ENCODE data around the gene MAML2. TPM values are rescaled to one million over a fixed set of nuclear protein-coding genes. Genes with fewer than 3 reads are reported as not detected.

The MAML2 gene
- total RNA-seq, 1 experiment from 2014 or later, result 2.7 TPM

DNA sequence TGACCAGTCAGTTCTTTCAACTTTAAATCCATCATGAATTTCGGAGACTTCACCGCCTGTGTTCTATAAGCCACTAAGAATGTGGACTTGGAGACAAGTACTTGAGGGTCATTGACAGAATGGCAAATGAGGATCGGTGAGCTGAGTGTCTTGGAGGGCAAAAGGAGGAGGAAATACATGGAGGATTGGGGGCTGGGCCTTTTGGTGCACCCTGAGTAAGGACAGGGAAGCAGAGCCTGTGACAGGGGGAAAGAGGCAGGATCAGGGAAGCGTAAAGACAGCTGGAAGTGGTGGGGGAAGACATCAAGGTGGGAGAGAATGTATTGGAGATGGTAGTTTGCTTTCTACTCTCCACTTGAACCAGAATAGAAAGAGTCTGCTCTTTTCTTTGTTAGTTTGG is 348.7 kb downstream of the MAML2 start:
- Histone ChIP-seq H4K91ac (ENCODE audit: insufficient read length, low read depth, low read length) (no peak overlapping the region), H4K5ac (ENCODE audit: insufficient read length, low read depth, low read length) (no peak overlapping the region), H2AK5ac (ENCODE audit: insufficient read length, low read length) (no peak overlapping the region), H2BK20ac (ENCODE audit: low read depth, low read length, poor library complexity, severe bottlenecking) (no peak overlapping the region), H3K14ac (ENCODE audit: insufficient read depth, low read length) (no peak overlapping the region), H3K27me3 (ENCODE audit: insufficient read depth, low read length) (no peaks in the 10 kb centered on the region), H3K23me2 (ENCODE audit: insufficient read length, low read depth, low read length, poor library complexity, severe bottlenecking) (no peaks in the 10 kb centered on the region), H3T11ph (ENCODE audit: low read length) (no peak overlapping the region), H3K79me1 (ENCODE audit: insufficient read depth, low read depth, low read length, poor library complexity, severe bottlenecking) (no peaks in the 10 kb centered on the region), H3K9me3 (ENCODE audit: control insufficient read depth, low read depth, low read length) (no peaks in the 10 kb centered on the region), H2AFZ (ENCODE audit: low read length) (no peak overlapping the region), H3K4me2 (ENCODE audit: insufficient read depth, insufficient read length, low read length) (no peak overlapping the region), H3K18ac (ENCODE audit: insufficient read length, low read depth, low read length) (no peak overlapping the region), H2BK120ac (ENCODE audit: low read depth, low read length, poor library complexity, severe bottlenecking) (no peak overlapping the region), H3K4ac (ENCODE audit: low read depth, low read length) (no peak overlapping the region), H2BK15ac (ENCODE audit: low read depth, low read length) (no peak overlapping the region), H3K4me1 (ENCODE audit: insufficient read depth, low read length) (peaks cover 5% of the 10 kb centered on the region; the same call in 1 of the 2 replicates), H2BK12ac (ENCODE audit: insufficient read length, low read depth, low read length) (no peak overlapping the region), H3K27ac (ENCODE audit: insufficient read length, low read depth, low read length) (no peak overlapping the region), H3K23ac (ENCODE audit: insufficient read length, low read depth, low read length) (no peak overlapping the region), H4K8ac (replicated peaks; ENCODE audit: insufficient read length, low read depth, low read length) (no peak overlapping the region), H3K9ac (ENCODE audit: extremely low read depth, insufficient read length, low read length) (no peak overlapping the region), H3K79me2 (ENCODE audit: insufficient read depth, low read length) (no peaks in the 10 kb centered on the region), H2BK5ac (ENCODE audit: insufficient read length, low read length) (no peak overlapping the region), H4K20me1 (ENCODE audit: control insufficient read depth, insufficient read depth, insufficient read length) (no peaks in the 10 kb centered on the region), H3K56ac (ENCODE audit: insufficient read length, low read depth, low read length) (no peak overlapping the region)
- TF ChIP-seq, protein P1, sequence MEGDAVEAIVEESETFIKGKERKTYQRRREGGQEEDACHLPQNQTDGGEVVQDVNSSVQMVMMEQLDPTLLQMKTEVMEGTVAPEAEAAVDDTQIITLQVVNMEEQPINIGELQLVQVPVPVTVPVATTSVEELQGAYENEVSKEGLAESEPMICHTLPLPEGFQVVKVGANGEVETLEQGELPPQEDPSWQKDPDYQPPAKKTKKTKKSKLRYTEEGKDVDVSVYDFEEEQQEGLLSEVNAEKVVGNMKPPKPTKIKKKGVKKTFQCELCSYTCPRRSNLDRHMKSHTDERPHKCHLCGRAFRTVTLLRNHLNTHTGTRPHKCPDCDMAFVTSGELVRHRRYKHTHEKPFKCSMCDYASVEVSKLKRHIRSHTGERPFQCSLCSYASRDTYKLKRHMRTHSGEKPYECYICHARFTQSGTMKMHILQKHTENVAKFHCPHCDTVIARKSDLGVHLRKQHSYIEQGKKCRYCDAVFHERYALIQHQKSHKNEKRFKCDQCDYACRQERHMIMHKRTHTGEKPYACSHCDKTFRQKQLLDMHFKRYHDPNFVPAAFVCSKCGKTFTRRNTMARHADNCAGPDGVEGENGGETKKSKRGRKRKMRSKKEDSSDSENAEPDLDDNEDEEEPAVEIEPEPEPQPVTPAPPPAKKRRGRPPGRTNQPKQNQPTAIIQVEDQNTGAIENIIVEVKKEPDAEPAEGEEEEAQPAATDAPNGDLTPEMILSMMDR (conservative IDR thresholded peaks at IDR 0.05), result no peak
- Mint-ChIP-seq H3K4me3 (no peak overlapping the region), H3K27ac (no peak overlapping the region; a peak in 1 of 7 replicates), H3K36me3 (ENCODE audit: insufficient read depth in 1 of 3, low read depth in 3 of 3) (no peaks in the 10 kb centered on the region), H3K9me3 (no peaks in the 10 kb centered on the region), H3K4me1 (peaks cover 32 to 33% of the 10 kb centered on the region in 2 experiments), H3K27me3 (ENCODE audit: low read depth) (no peaks in the 10 kb centered on the region)
- DNase-seq, result no peak
- no CpG with 5 or more reads among the region's 4 CpGs for WGBS (ENCODE audit: extremely low coverage, insufficient read length, low lambda C conversion rate)
